PC-3 (cell line): ENCODE results near the gene INHBE. TPM values are rescaled to one million over a fixed set of nuclear protein-coding genes. Genes with fewer than 3 reads are reported as not detected.

Experiments used
- ATAC-seq: fragments of 200-7000 bp; cut with Tn5 transposase; 2 replicates; pipeline ENCODE4 v1.9.1; 2020; ENCODE audit warnings: mild to moderate bottlenecking, moderate library complexity
- BruUV-seq: library from RNA; stranded (reverse); fragments of 400-500 nt; replicated peaks from 2 replicates; lab custom pipeline; 2021; lab: Mats Ljungman, UMichigan
- CTCF ChIA-PET: fragments of 300-600 bp; sonication (Branson Sonifier 250); formaldehyde crosslinking; loops from one replicate; lab custom pipeline; 2022; ENCODE audit warnings: antibody characterized with exemption; lab: Charles Lee
- POLR2A ChIA-PET: fragments of 300-600 bp; sonication (Branson Sonifier 250); formaldehyde crosslinking; loops from one replicate; lab custom pipeline; 2022; ENCODE audit warnings: antibody characterized with exemption; ENCODE audit not compliant: unreplicated experiment; lab: Charles Lee
- DNase-seq: peaks from one replicate; pipeline ENCODE4 v3.0.0-alpha.2; 2015
- H2AFZ ChIP-seq: fragments of 300-600 bp; sonication (generic); 2 replicates; pipeline ENCODE4 v1.6.0; 2016; ENCODE audit warnings: antibody characterized with exemption, low read length
- H3F3A ChIP-seq: fragments of 300-600 bp; sonication (generic); one replicate; pipeline ENCODE4 v1.6.0; 2017; ENCODE audit warnings: antibody characterized with exemption, low read length, control low read depth, mild to moderate bottlenecking; ENCODE audit not compliant: unreplicated experiment
- H3K27ac ChIP-seq: fragments of 300-600 bp; sonication (generic); 2 replicates; pipeline ENCODE4 v1.5.1; 2016; ENCODE audit warnings: mild to moderate bottlenecking, low read length
- H3K27me3 ChIP-seq: fragments of 300-600 bp; sonication (generic); 2 replicates; pipeline ENCODE4 v1.6.1; 2016; ENCODE audit warnings: low read length, mixed read lengths
- H3K36me3 ChIP-seq: fragments of 300-600 bp; sonication (generic); 2 replicates; pipeline ENCODE4 v1.6.1; 2016; ENCODE audit warnings: low read depth, mixed run types, low read length, mixed read lengths
- H3K4me1 ChIP-seq: fragments of 300-600 bp; sonication (generic); 2 replicates; pipeline ENCODE4 v1.5.1; 2016; ENCODE audit warnings: low read length; ENCODE audit not compliant: insufficient read depth
- H3K4me2 ChIP-seq: fragments of 300-600 bp; sonication (generic); 2 replicates; pipeline ENCODE4 v1.6.0; 2016; ENCODE audit warnings: low read length
- H3K4me3 ChIP-seq: fragments of 300-600 bp; sonication (generic); 2 replicates; pipeline ENCODE4 v1.5.1; 2016; ENCODE audit warnings: mild to moderate bottlenecking, low read length, mixed read lengths
- H3K79me2 ChIP-seq: fragments of 300-600 bp; sonication (generic); 2 replicates; pipeline ENCODE4 v1.6.1; 2017; ENCODE audit warnings: low read length, mixed read lengths
- H3K9ac ChIP-seq: fragments of 300-600 bp; sonication (generic); 2 replicates; pipeline ENCODE4 v1.6.0; 2016; ENCODE audit warnings: mild to moderate bottlenecking, low read length
- H3K9me2 ChIP-seq: fragments of 300-600 bp; sonication (generic); replicated peaks from 2 replicates; pipeline ENCODE4 v1.6.1; 2016; ENCODE audit warnings: mixed run types, low read length, mixed read lengths
- H3K9me3 ChIP-seq: fragments of 300-600 bp; sonication (generic); 2 replicates; pipeline ENCODE4 v1.6.1; 2016; ENCODE audit warnings: low read length, mixed read lengths
- H4K20me1 ChIP-seq: fragments of 300-600 bp; sonication (generic); 2 replicates; pipeline ENCODE4 v1.6.1; 2016; ENCODE audit warnings: low read length, mixed read lengths
- CTCF ChIP-seq: fragments of 300-600 bp; sonication (generic); conservative IDR thresholded peaks from 2 replicates; pipeline ENCODE4 v1.5.1; 2017; ENCODE audit warnings: antibody characterized with exemption, low read depth, mild to moderate bottlenecking, low read length
- EZH2 ChIP-seq: fragments of 300-600 bp; sonication (generic); IDR thresholded peaks from one replicate; pipeline ENCODE4 v1.6.1; 2017; ENCODE audit warnings: antibody characterized with exemption, mild to moderate bottlenecking, low read length; ENCODE audit not compliant: unreplicated experiment
- EZH2phosphoT487 ChIP-seq: fragments of 300-600 bp; sonication (generic); IDR thresholded peaks from 2 replicates; pipeline ENCODE4 v1.6.1; 2018; ENCODE audit warnings: mild to moderate bottlenecking, antibody characterized with exemption, low read length, borderline replicate concordance
- intact Hi-C: fragments of 100-400 bp; cut with micrococcal nuclease; formaldehyde crosslinking; loops from 2 replicates; pipeline ENCODE4 v1.9.0; 2023
- total RNA-seq: library from RNA; depleted of rRNA; stranded (reverse); fragments of >200 nt; gene quantifications from 2 replicates; pipeline ENCODE4 v1.2.3, GENCODE V29; 2014

Gene INHBE
- total RNA-seq, 1 experiment from 2014 or later = not detected

GRCh38 chr12:57430112-57430930 lies 24.8 kb upstream of the INHBE start:
- Histone ChIP-seq H3K36me3 (no peaks in the 10 kb centered on the region), H3K9ac (peak overlapping the region; percentile 90), H3K4me2 (peak overlapping the region; percentile 96), H3K9me3 (no peaks in the 10 kb centered on the region), H4K20me1 (no peaks in the 10 kb centered on the region), H3F3A (no peaks in the 10 kb centered on the region), H3K79me2 (peaks cover 19% of the 10 kb centered on the region), H3K4me1 (peaks cover 14% of the 10 kb centered on the region), H3K4me3 (peak overlapping the region; percentile 85), H2AFZ (peak overlapping the region; percentile 85), H3K27ac (peak overlapping the region; percentile 48), H3K27me3 (no peaks in the 10 kb centered on the region), H3K9me2 (no peaks in the 10 kb centered on the region)
- DNase-seq = peak; percentile 27
- no TSS peak for BruUV-seq
- ChIA-PET POLR2A (interaction anchor here (0.6 to 0.7 kb wide), 2 partner anchors 201 to 1070 kb away, joined by 3 to 13 read pairs; partner anchors contain the start of gene SHMT2), CTCF (interaction anchor here (1.2 kb wide), 1 partner anchor 23 kb away, joined by 4 read pairs; no protein-coding TSS in a partner anchor)
- TF ChIP-seq EZH2 (no peak), EZH2phosphoT487 (no peak), CTCF (no peak)
- peak; percentile 74 for ATAC-seq
- intact Hi-C loops = no loop called here

GRCh38 chr12:57430931-57431566 lies 24.1 kb upstream of the INHBE start, which contains the start of gene R3HDM2:
TSS of gene R3HDM2 (minus strand) at chr12:57431043. CDS start at chr12:57310428, 120,615 bp downstream.
- TF ChIP-seq EZH2phosphoT487 = peak; percentile 42; the same call in 1 of the 2 replicates
- TF ChIP-seq CTCF = no peak
- Histone ChIP-seq H3K27ac (peak within 1 kb of the TSS; percentile 48), H3K4me2 (peak within 1 kb of the TSS; percentile 96), H2AFZ (peak within 1 kb of the TSS; percentile 85), H3K79me2 (peaks cover 19% of the 10 kb centered on the region), H3F3A (no peaks in the 10 kb centered on the region), H3K4me3 (peak within 1 kb of the TSS; percentile 85), H3K9me3 (no peaks in the 10 kb centered on the region), H4K20me1 (no peaks in the 10 kb centered on the region), H3K9me2 (no peaks in the 10 kb centered on the region), H3K36me3 (no peaks in the 10 kb centered on the region), H3K27me3 (no peaks in the 10 kb centered on the region), H3K4me1 (peaks cover 14% of the 10 kb centered on the region), H3K9ac (peak within 1 kb of the TSS; percentile 90)
- intact Hi-C loops = no loop called here
- DNase-seq = peak; percentile 95
- TSS peak; percentile 94 for BruUV-seq
- ATAC-seq = peak; percentile 95
- CTCF ChIA-PET = no interaction called here
- POLR2A ChIA-PET = interaction anchor here (0.6 kb wide), 1 partner anchor 201 kb away, joined by 13 read pairs; the partner anchor contains the start of gene SHMT2
